ENCODE results near the gene CCL7. TPM values are rescaled to one million over a fixed set of nuclear protein-coding genes. Genes with fewer than 3 reads are reported as not detected.

Gene CCL7
- total and polyA plus RNA-seq, 4 donors, result not detected

DNA sequence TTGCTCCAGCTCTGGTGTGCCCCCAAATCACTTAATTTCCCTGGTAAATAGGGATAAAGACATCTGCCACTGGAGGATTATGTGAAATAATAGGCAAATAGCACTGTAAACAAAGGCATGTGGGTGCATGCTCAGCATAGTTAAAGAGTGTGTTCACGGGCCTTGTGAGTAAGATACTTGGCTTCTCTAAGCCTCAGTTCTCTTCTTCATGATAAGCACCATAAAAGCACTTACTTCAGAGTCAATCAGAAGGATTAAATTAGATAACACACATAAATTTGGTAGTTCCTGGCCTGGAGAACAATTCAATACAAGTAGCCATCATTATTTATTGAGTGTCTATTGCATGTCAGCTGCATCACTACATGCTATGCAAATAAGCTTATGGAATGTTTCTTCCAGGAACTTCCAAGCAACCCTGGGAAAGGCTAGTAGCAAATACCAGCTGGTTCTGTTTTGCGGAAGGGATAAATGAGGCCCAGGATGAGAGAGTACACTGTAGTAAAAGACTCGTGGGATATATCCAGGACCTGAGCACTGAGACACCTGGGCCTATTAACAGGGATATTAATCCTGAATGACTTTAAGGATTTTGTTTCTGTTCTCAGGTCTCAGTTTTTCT, 30.0 kb downstream of the CCL7 start:
- no peak overlapping the region for H3K27ac ChIP-seq (ENCODE audit: low read depth in 1 of 2, low read length in 2 of 2)
- H3K36me3 ChIP-seq (ENCODE audit: control insufficient read depth in 4 of 4, insufficient read depth in 3 of 4, low read depth in 1 of 4, low read length in 3 of 4), result no peaks in the 10 kb centered on the region
- H3K4me1 ChIP-seq (ENCODE audit: control insufficient read depth in 4 of 4, insufficient read depth in 4 of 4, low read length in 3 of 4), result no peaks in the 10 kb centered on the region
- no peak for DNase-seq (ENCODE audit: low spot score)
- TF ChIP-seq HNF4A (conservative IDR thresholded peaks at IDR 0.05) (no peak), EGR1 (IDR thresholded peaks at IDR 0.05; ENCODE audit: low read depth in 2 of 2) (no peak), JUND (IDR thresholded peaks at IDR 0.05) (no peak), MAX (IDR thresholded peaks at IDR 0.05) (no peak), HNF4G (IDR thresholded peaks at IDR 0.05) (no peak), NR2F2 (IDR thresholded peaks at IDR 0.05) (no peak)
- no peak overlapping the region for H3K9ac ChIP-seq (ENCODE audit: low read depth in 1 of 2, low read length in 2 of 2)
- no peaks in the 10 kb centered on the region for H3K27me3 ChIP-seq (ENCODE audit: control insufficient read depth in 4 of 4, insufficient read depth in 4 of 4, low read length in 3 of 4)
- no peak overlapping the region for H3K4me3 ChIP-seq (ENCODE audit: low read depth in 1 of 3, low read length in 3 of 3)
- WGBS, result 85% methylated on average over 3 of the region's 3 CpGs
- H3K9me3 ChIP-seq (ENCODE audit: control insufficient read depth in 4 of 4, low read length in 3 of 4), result no peaks in the 10 kb centered on the region

- 90% methylated on average over 3 of the region's 3 CpGs for WGBS
- Histone ChIP-seq H3K4me3 (ENCODE audit: low read depth in 1 of 3, low read length in 3 of 3) (no peak overlapping the region), H3K27ac (ENCODE audit: low read depth in 1 of 2, low read length in 2 of 2) (no peak overlapping the region), H3K27me3 (ENCODE audit: control insufficient read depth in 4 of 4, insufficient read depth in 4 of 4, low read length in 3 of 4) (no peaks in the 10 kb centered on the region), H3K4me1 (ENCODE audit: control insufficient read depth in 4 of 4, insufficient read depth in 4 of 4, low read length in 3 of 4) (no peaks in the 10 kb centered on the region), H3K9me3 (ENCODE audit: control insufficient read depth in 4 of 4, low read length in 3 of 4) (no peaks in the 10 kb centered on the region), H3K9ac (ENCODE audit: low read depth in 1 of 2, low read length in 2 of 2) (no peak overlapping the region), H3K36me3 (ENCODE audit: control insufficient read depth in 4 of 4, insufficient read depth in 3 of 4, low read depth in 1 of 4, low read length in 3 of 4) (no peaks in the 10 kb centered on the region)
- TF ChIP-seq NR2F2 (IDR thresholded peaks at IDR 0.05) (no peak), RAD21 (IDR thresholded peaks at IDR 0.05) (no peak)
- TF ChIP-seq, protein P1, sequence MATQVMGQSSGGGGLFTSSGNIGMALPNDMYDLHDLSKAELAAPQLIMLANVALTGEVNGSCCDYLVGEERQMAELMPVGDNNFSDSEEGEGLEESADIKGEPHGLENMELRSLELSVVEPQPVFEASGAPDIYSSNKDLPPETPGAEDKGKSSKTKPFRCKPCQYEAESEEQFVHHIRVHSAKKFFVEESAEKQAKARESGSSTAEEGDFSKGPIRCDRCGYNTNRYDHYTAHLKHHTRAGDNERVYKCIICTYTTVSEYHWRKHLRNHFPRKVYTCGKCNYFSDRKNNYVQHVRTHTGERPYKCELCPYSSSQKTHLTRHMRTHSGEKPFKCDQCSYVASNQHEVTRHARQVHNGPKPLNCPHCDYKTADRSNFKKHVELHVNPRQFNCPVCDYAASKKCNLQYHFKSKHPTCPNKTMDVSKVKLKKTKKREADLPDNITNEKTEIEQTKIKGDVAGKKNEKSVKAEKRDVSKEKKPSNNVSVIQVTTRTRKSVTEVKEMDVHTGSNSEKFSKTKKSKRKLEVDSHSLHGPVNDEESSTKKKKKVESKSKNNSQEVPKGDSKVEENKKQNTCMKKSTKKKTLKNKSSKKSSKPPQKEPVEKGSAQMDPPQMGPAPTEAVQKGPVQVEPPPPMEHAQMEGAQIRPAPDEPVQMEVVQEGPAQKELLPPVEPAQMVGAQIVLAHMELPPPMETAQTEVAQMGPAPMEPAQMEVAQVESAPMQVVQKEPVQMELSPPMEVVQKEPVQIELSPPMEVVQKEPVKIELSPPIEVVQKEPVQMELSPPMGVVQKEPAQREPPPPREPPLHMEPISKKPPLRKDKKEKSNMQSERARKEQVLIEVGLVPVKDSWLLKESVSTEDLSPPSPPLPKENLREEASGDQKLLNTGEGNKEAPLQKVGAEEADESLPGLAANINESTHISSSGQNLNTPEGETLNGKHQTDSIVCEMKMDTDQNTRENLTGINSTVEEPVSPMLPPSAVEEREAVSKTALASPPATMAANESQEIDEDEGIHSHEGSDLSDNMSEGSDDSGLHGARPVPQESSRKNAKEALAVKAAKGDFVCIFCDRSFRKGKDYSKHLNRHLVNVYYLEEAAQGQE (IDR thresholded peaks at IDR 0.05), result peak; percentile 16
- no peak for DNase-seq (ENCODE audit: low spot score)
These were observed 30.8 kb downstream of the CCL7 start for GRCh38 chr17:34300652-34301370.

GRCh38 chr17:34301986-34302385, 32.0 kb downstream of the CCL7 start:
- Histone ChIP-seq H3K9ac (ENCODE audit: low read depth in 1 of 2, low read length in 2 of 2) (no peak overlapping the region), H3K27ac (ENCODE audit: low read depth in 1 of 2, low read length in 2 of 2) (no peak overlapping the region), H3K9me3 (ENCODE audit: control insufficient read depth in 4 of 4, low read length in 3 of 4) (no peaks in the 10 kb centered on the region), H3K27me3 (ENCODE audit: control insufficient read depth in 4 of 4, insufficient read depth in 4 of 4, low read length in 3 of 4) (no peaks in the 10 kb centered on the region), H3K4me3 (ENCODE audit: low read depth in 1 of 3, low read length in 3 of 3) (no peak overlapping the region), H3K4me1 (ENCODE audit: control insufficient read depth in 4 of 4, insufficient read depth in 4 of 4, low read length in 3 of 4) (no peaks in the 10 kb centered on the region), H3K36me3 (ENCODE audit: control insufficient read depth in 4 of 4, insufficient read depth in 3 of 4, low read depth in 1 of 4, low read length in 3 of 4) (no peaks in the 10 kb centered on the region)
- 90% methylated on average over 2 of the region's 2 CpGs for WGBS
- DNase-seq (ENCODE audit: low spot score), result no peak
- TF ChIP-seq HNF4A (conservative IDR thresholded peaks at IDR 0.05), result no peak
- no peak for TF ChIP-seq MAX (IDR thresholded peaks at IDR 0.05)
- no peak for TF ChIP-seq HNF4G (IDR thresholded peaks at IDR 0.05)
- TF ChIP-seq NR2F2 (IDR thresholded peaks at IDR 0.05), result no peak
- TF ChIP-seq FOXA1 (IDR thresholded peaks at IDR 0.05), result no peak
- no peak for TF ChIP-seq ZBTB33 (IDR thresholded peaks at IDR 0.05)
- TF ChIP-seq ATF3 (IDR thresholded peaks at IDR 0.05), result no peak
- no peak for TF ChIP-seq RAD21 (IDR thresholded peaks at IDR 0.05)
- no peak for TF ChIP-seq JUND (IDR thresholded peaks at IDR 0.05)
- TF ChIP-seq, protein P1 (IDR thresholded peaks at IDR 0.05), result no peak
- no peak for TF ChIP-seq TAF1 (conservative IDR thresholded peaks at IDR 0.05)
- no peak for TF ChIP-seq FOXA2 (IDR thresholded peaks at IDR 0.05)

Data from liver (tissue), 9 donors.